Measurements from ENCODE around the gene OR10G3. TPM values are rescaled to one million over a fixed set of nuclear protein-coding genes. Genes with fewer than 3 reads are reported as not detected.

OR10G3 gene, protein sequence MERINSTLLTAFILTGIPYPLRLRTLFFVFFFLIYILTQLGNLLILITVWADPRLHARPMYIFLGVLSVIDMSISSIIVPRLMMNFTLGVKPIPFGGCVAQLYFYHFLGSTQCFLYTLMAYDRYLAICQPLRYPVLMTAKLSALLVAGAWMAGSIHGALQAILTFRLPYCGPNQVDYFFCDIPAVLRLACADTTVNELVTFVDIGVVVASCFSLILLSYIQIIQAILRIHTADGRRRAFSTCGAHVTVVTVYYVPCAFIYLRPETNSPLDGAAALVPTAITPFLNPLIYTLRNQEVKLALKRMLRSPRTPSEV
- not detected in 2 replicates for total RNA-seq (2021)
- long read RNA-seq, result 0 reads

DNA sequence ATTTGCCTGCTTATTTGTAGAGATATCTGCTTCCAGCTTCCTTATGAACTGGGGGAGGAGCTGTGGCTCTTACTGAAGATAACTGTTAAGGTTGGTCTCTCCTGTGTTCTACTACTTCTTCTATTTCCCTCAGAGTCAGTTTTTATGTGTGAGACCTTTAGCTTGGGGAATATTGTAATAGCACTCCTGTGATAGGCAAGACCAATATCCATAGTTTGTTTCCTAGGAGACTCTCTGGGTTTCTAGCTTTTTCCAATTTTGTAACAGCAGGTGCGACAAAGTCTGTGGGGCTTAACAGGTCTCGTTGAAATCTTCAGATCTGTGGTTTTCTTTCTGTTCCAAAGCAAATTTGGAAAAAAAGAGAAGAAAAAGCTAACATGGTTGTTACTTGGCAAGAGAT is at the start of gene OR10G3:
Gene OR10G3 (minus strand): TSS at position 101 of the 400 bp plus-strand sequence. CDS start 9,332 bp downstream, outside the sequence.
- Histone ChIP-seq H3T11ph (ENCODE audit: low read length) (no peak within 1 kb of the TSS), H2BK5ac (ENCODE audit: insufficient read length, low read length) (no peak within 1 kb of the TSS), H3K18ac (ENCODE audit: insufficient read length, low read depth, low read length) (no peak within 1 kb of the TSS), H3K4me1 (ENCODE audit: insufficient read depth, low read length) (no peaks in the 10 kb centered on the region; the same call in 1 of the 2 replicates), H4K5ac (ENCODE audit: insufficient read length, low read depth, low read length) (no peak within 1 kb of the TSS), H4K91ac (ENCODE audit: insufficient read length, low read depth, low read length) (no peak within 1 kb of the TSS), H3K27me3 (ENCODE audit: insufficient read depth, low read length) (no peaks in the 10 kb centered on the region), H4K20me1 (ENCODE audit: control insufficient read depth, insufficient read depth, insufficient read length) (no peaks in the 10 kb centered on the region), H3K9ac (ENCODE audit: extremely low read depth, insufficient read length, low read length) (no peak within 1 kb of the TSS), H3K79me2 (ENCODE audit: insufficient read depth, low read length) (no peaks in the 10 kb centered on the region), H3K9me3 (ENCODE audit: control insufficient read depth, low read depth, low read length) (no peaks in the 10 kb centered on the region), H3K27ac (ENCODE audit: insufficient read length, low read depth, low read length) (no peak within 1 kb of the TSS), H2AFZ (ENCODE audit: low read length) (no peak within 1 kb of the TSS), H3K4me2 (ENCODE audit: insufficient read depth, insufficient read length, low read length) (no peak within 1 kb of the TSS), H3K4ac (ENCODE audit: low read depth, low read length) (no peak within 1 kb of the TSS), H2BK120ac (ENCODE audit: low read depth, low read length, poor library complexity, severe bottlenecking) (no peak within 1 kb of the TSS), H3K56ac (ENCODE audit: insufficient read length, low read depth, low read length) (no peak within 1 kb of the TSS), H2BK15ac (ENCODE audit: low read depth, low read length) (no peak within 1 kb of the TSS), H4K8ac (replicated peaks; ENCODE audit: insufficient read length, low read depth, low read length) (no peak within 1 kb of the TSS), H2BK20ac (ENCODE audit: low read depth, low read length, poor library complexity, severe bottlenecking) (no peak within 1 kb of the TSS), H3K79me1 (ENCODE audit: insufficient read depth, low read depth, low read length, poor library complexity, severe bottlenecking) (no peaks in the 10 kb centered on the region), H3K23ac (ENCODE audit: insufficient read length, low read depth, low read length) (no peak within 1 kb of the TSS), H2BK12ac (ENCODE audit: insufficient read length, low read depth, low read length) (no peak within 1 kb of the TSS), H3K14ac (ENCODE audit: insufficient read depth, low read length) (no peak within 1 kb of the TSS), H2AK5ac (ENCODE audit: insufficient read length, low read length) (no peak within 1 kb of the TSS), H3K23me2 (ENCODE audit: insufficient read length, low read depth, low read length, poor library complexity, severe bottlenecking) (no peaks in the 10 kb centered on the region)
- H3K27me3 Mint-ChIP-seq (ENCODE audit: low read depth), result no peaks in the 10 kb centered on the region
- no CpG with 5 or more reads among the region's 2 CpGs for WGBS (ENCODE audit: extremely low coverage, insufficient read length, low lambda C conversion rate)
- no peak for DNase-seq
- TF ChIP-seq, protein P1, sequence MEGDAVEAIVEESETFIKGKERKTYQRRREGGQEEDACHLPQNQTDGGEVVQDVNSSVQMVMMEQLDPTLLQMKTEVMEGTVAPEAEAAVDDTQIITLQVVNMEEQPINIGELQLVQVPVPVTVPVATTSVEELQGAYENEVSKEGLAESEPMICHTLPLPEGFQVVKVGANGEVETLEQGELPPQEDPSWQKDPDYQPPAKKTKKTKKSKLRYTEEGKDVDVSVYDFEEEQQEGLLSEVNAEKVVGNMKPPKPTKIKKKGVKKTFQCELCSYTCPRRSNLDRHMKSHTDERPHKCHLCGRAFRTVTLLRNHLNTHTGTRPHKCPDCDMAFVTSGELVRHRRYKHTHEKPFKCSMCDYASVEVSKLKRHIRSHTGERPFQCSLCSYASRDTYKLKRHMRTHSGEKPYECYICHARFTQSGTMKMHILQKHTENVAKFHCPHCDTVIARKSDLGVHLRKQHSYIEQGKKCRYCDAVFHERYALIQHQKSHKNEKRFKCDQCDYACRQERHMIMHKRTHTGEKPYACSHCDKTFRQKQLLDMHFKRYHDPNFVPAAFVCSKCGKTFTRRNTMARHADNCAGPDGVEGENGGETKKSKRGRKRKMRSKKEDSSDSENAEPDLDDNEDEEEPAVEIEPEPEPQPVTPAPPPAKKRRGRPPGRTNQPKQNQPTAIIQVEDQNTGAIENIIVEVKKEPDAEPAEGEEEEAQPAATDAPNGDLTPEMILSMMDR (conservative IDR thresholded peaks at IDR 0.05), result no peak
- no peak within 1 kb of the TSS for H3K4me3 Mint-ChIP-seq
- no peaks in the 10 kb centered on the region for H3K9me3 Mint-ChIP-seq
- 0 out of 4 replicates have a peak, but pooled peaks cover 0 to 4% of the 10 kb centered on the region in 2 experiments for H3K4me1 Mint-ChIP-seq
- H3K36me3 Mint-ChIP-seq (ENCODE audit: insufficient read depth in 1 of 3, low read depth in 3 of 3), result no peaks in the 10 kb centered on the region
- H3K27ac Mint-ChIP-seq, result no peak within 1 kb of the TSS

Measured in H9 (cell line).